Measurements from ENCODE around the gene LYVE1.
"Not testable (repeated sequence)": the region's sequence is repeated elsewhere in the genome, so short reads cannot be mapped to it uniquely, and the experiment has no call there.

LYVE1 gene, protein sequence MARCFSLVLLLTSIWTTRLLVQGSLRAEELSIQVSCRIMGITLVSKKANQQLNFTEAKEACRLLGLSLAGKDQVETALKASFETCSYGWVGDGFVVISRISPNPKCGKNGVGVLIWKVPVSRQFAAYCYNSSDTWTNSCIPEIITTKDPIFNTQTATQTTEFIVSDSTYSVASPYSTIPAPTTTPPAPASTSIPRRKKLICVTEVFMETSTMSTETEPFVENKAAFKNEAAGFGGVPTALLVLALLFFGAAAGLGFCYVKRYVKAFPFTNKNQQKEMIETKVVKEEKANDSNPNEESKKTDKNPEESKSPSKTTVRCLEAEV
- total RNA-seq, result 0 reads per million in 2 experiments

- no peak for DNase-seq (ENCODE audit: low read depth)
Measured at GRCh38 chr11:10568486-10568941, at the start of gene LYVE1. Gene LYVE1 (minus strand): TSS chr11:10568665. CDS start chr11:10568532, 133 bp downstream.

DNA sequence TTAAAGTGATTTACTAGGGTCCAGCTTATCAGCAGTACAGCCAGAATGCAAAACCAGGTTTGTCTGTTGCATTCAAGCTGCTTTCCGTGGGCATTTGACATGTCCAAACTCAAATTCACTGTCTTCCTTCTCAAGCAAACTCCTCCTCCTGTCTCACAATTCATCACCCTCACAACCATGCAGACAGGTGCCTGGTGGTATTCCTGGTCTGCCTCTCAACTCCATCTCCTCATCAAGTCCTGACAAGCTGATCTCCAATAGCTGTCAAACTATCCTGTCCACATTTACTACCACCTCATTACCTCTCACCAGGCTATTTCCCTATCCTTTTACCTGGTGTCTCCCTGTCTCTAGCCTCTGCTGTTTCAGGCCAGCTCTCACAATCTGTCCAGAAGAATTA is 49.1 kb upstream of the LYVE1 start:
- DNase-seq (ENCODE audit: low read depth), result no peak

DNA sequence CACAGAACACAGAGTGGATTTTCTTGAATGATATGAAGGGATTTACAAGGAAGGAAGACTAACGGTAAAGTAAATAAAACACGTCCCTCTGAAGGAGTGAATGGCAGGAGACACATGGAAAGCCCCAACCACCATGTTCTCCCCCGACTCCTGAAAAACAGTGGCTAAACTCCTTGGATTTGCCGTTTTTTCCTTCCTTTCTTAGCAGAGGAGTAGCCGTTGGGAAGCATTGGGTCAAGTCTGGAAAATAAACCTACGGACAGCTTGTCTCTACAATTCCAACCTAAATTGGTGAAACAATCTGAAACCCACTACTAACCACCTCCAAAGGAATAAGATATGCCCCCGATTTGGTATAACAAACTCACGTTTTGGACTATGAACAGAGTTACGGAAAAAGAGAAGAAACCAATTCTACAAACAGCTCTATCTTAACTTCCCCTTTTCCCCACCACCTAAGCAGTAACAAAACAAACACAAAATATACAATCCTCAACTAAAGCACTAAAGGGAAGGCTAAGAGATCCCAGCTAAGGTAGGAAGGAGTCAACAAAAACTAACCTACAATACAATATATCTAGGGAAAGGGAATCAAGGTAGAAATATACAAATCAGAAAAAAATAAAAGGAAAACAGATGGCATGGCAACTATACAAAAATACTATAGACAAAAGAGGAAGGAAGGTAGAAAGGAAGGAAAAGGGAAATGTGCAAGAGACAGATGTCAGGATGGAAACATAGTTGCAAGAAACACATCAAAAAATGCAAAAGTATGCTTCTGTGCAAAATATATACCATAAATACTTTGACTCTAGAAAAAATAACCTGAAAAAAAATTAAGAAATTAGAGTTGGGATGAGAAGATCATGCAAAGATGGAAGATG is 43.8 kb upstream of the LYVE1 start:
- DNase-seq (ENCODE audit: low read depth), result no peak

DNA sequence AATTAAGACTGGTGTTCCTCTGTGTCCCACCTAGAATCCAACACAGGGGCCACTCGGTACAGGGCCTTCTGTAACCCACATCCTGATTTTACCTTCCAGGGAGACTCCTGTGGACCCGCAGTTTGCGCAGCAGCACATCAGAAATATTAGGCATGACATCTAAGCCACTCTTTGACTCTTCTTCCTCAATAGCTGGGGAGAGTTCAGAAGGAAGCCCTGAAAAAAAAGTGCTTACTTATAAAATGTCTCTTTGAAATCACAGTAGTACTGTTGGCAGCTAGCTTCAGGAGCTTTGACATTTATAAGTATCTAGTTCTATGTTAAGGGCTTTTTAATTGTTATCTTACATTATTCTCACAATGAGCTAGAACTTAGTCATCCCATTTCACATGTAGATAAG is 41.2 kb upstream of the LYVE1 start:
- DNase-seq (ENCODE audit: low read depth), result no peak

GRCh38 chr11:10608584-10608983 is 40.1 kb upstream of the LYVE1 start:
- DNase-seq (ENCODE audit: low read depth), result no peak

GRCh38 chr11:10607462-10608132 is 39.1 kb upstream of the LYVE1 start:
- DNase-seq (ENCODE audit: low read depth), result no peak

- no peak for DNase-seq (ENCODE audit: low read depth)
Measured at GRCh38 chr11:10606536-10607208, 38.2 kb upstream of the LYVE1 start.

- no peak for DNase-seq (ENCODE audit: low read depth)
Measured at GRCh38 chr11:10605941-10606381, 37.5 kb upstream of the LYVE1 start.

DNA sequence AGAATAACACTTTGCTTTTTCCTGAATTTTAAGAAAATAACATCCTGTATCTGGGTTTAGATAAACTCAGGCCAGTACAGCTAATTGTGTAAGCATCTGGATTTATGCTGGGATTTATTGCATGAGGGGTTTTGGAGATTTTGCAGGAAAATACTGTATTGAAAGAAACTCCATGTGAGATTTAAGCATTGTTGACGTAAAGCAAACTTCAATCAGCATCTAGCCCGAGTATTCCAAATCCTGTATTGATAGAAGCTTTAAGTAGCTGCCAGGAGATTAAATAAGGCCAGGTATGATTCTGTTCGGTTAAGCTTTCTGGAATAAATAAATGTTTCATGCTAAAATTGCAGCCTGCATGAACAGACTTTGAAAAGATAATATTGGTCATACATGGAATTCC is 36.3 kb upstream of the LYVE1 start:
- no peak for DNase-seq (ENCODE audit: low read depth)

DNA sequence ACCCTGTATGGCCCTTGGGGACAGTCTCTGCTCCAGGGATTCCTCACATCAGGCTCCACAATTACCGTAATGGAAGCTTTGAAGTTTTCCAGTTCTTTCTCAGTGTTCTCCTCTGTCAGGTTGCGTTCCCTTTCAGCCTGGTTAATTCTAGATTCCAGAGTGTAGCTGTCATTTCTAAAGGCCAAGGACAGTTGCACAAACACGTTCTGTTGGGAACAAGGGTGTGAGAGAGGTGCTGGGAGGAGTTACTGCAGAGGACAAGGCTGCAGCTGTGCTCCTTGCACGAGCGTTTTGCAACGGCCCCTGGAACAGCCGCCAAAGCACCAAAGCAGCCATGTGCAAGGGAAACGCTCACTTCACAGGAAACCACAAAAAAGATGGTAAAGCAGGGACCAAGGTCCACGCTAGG is 35.9 kb upstream of the LYVE1 start:
- no peak for DNase-seq (ENCODE audit: low read depth)

GRCh38 chr11:10603721-10604297 is 35.3 kb upstream of the LYVE1 start:
- no peak for DNase-seq (ENCODE audit: low read depth)

DNA sequence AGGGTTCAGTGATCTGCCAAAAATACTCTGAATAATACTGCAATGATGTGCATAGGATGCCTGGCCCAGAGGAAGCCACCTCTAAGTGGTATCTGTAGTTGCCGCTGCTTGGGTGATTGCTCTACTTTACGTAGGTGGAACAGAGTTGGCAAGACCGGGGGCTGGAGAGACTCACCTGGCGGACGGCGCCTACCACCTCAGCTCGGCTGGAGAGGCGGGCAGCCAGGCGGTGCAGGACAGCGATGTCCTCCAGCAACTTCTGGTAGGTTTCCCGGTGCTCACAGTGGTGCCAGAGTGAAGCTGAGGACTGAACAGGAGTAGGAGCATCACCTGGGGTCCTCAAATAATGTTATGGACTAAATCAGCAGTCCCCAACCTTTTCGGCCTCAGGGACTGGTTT is 34.5 kb upstream of the LYVE1 start:
- DNase-seq (ENCODE audit: low read depth), result no peak

GRCh38 chr11:10602366-10602765 is 33.9 kb upstream of the LYVE1 start:
- DNase-seq (ENCODE audit: low read depth), result no peak

- DNase-seq (ENCODE audit: low read depth), result no peak
Measured at GRCh38 chr11:10601837-10602236, 33.4 kb upstream of the LYVE1 start.

GRCh38 chr11:10600570-10601248 is 32.2 kb upstream of the LYVE1 start:
- no peak for DNase-seq (ENCODE audit: low read depth)

GRCh38 chr11:10599388-10600175 is 31.1 kb upstream of the LYVE1 start:
- no peak for DNase-seq (ENCODE audit: low read depth)

DNA sequence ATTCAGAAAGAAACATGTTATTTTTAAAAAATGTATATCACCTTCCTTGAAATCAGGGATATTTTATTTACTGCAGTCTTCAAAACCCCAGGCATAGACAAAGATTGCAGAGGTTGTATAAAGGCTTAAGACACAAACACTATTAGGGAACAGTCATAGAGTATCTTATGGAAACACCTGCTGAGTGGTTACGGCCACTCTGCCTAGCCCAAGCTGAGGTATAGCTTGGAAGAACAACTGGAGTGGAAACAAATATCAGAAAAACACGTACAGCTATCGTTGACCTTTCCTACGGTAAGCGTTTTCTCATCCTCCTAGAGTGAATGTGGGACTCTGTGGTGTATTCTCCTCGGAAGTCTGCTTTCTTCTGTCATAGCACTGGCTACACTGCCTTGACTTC is 30.4 kb upstream of the LYVE1 start:
- DNase-seq (ENCODE audit: low read depth), result no peak

GRCh38 chr11:10597877-10598351 is 29.4 kb upstream of the LYVE1 start:
- no peak for DNase-seq (ENCODE audit: low read depth)

- DNase-seq (ENCODE audit: low read depth), result not testable (repeated sequence)
Measured at GRCh38 chr11:10595840-10596239, 27.4 kb upstream of the LYVE1 start.

DNA sequence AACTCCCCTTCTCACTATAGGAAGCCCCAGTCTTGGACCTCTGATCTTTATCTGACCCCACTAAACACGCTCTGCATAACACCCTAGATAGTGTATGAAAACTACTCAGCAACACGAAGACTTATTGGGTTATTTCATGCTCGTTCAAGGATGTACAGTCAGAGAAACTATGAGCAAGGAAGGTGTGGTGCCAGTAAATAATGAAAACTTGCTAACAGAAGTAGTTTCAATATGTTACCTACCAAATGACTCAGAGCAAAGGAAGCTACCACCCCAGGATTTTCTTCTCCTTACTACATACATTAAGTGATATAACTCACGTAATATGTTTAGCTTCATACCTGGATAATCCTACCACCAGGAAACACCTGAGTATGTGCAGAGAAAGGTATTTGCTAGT is 25.9 kb upstream of the LYVE1 start:
- DNase-seq (ENCODE audit: low read depth), result no peak
